Hepatocyte (in vitro differentiated cells): Measurements from ENCODE around the gene MARK1. TPM values are rescaled to one million over a fixed set of nuclear protein-coding genes. Genes with fewer than 3 reads are reported as not detected.

Experiments used
- DNase-seq: peaks from one replicate; pipeline ENCODE4 v3.0.0-alpha.2; 2016; ENCODE audit warnings: low spot score
- H2AFZ ChIP-seq: fragments of 200-600 bp; sonication (generic); 2 replicates; pipeline ENCODE4 v1.6.0; 2016; ENCODE audit warnings: antibody characterized with exemption, mild to moderate bottlenecking
- H3K27ac ChIP-seq: fragments of 200-600 bp; sonication (generic); 2 replicates; pipeline ENCODE4 v1.5.1; 2016; ENCODE audit warnings: mild to moderate bottlenecking
- H3K27me3 ChIP-seq: fragments of 200-600 bp; sonication (generic); 2 replicates; pipeline ENCODE4 v1.6.1; 2016
- H3K36me3 ChIP-seq: fragments of 200-600 bp; sonication (generic); replicated peaks from 2 replicates; pipeline ENCODE4 v1.5.1; 2016; ENCODE audit warnings: low read depth; ENCODE audit not compliant: insufficient read depth
- H3K4me1 ChIP-seq: fragments of 200-600 bp; sonication (generic); 2 replicates; pipeline ENCODE4 v1.5.1; 2016; ENCODE audit warnings: mild to moderate bottlenecking, moderate library complexity; ENCODE audit not compliant: insufficient read depth
- H3K4me2 ChIP-seq: fragments of 200-600 bp; sonication (generic); 2 replicates; pipeline ENCODE4 v1.6.0; 2016
- H3K4me3 ChIP-seq: fragments of 200-600 bp; sonication (generic); 2 replicates; pipeline ENCODE4 v1.5.1; 2016; ENCODE audit warnings: mild to moderate bottlenecking
- H3K79me2 ChIP-seq: fragments of 200-600 bp; sonication (generic); 2 replicates; pipeline ENCODE4 v1.6.0; 2017; ENCODE audit warnings: mild to moderate bottlenecking
- H3K9me2 ChIP-seq: fragments of 200-600 bp; sonication (generic); replicated peaks from 2 replicates; pipeline ENCODE4 v1.6.0; 2017; ENCODE audit warnings: mild to moderate bottlenecking; ENCODE audit not compliant: insufficient read depth
- H3K9me3 ChIP-seq: fragments of 200-600 bp; sonication (generic); 2 replicates; pipeline ENCODE4 v1.5.1; 2016; ENCODE audit warnings: low read depth, mild to moderate bottlenecking
- H4K20me1 ChIP-seq: fragments of 200-600 bp; sonication (generic); 2 replicates; pipeline ENCODE4 v1.6.0; 2016; ENCODE audit warnings: mild to moderate bottlenecking; ENCODE audit not compliant: insufficient read depth, poor library complexity, severe bottlenecking
- CTCF ChIP-seq: fragments of 200-600 bp; sonication (generic); IDR thresholded peaks from 2 replicates; pipeline ENCODE4 v1.5.1; 2016; ENCODE audit warnings: antibody characterized with exemption, mild to moderate bottlenecking; ENCODE audit not compliant: poor library complexity
- EZH2 ChIP-seq: fragments of 200-600 bp; sonication (generic); IDR thresholded peaks from 2 replicates; pipeline ENCODE4 v1.6.1; 2016; ENCODE audit warnings: antibody characterized with exemption, mild to moderate bottlenecking, borderline replicate concordance
- EZH2phosphoT487 ChIP-seq: fragments of 200-600 bp; sonication (generic); IDR thresholded peaks from one replicate; pipeline ENCODE4 v1.6.1; 2018; ENCODE audit warnings: antibody characterized with exemption, mild to moderate bottlenecking, low read depth, moderate library complexity; ENCODE audit not compliant: unreplicated experiment, severe bottlenecking
- WGBS: methylation state at CpG from one replicate; pipeline ENCODE4 v1.1.6; 2016; ENCODE audit warnings: low lambda C conversion rate; ENCODE audit errors: missing lambda C conversion rate; 5-methylcytosine and 5-hydroxymethylcytosine counted together
- polyA plus RNA-seq: library from polyadenylated mRNA; unstranded; fragments of >200 nt; fragmentation: Nextera tagmentation; extraction: Ambion mirVana; gene quantifications from 2 replicates; pipeline ENCODE4 v1.2.1, GENCODE V29; 2016
- small RNA-seq: library from RNA; depleted of rRNA; stranded (forward); fragments of <200 nt; gene quantifications from one replicate; pipeline ENCODE3, GENCODE V24; 2014
- total RNA-seq: library from RNA; depleted of rRNA; stranded (reverse); fragments of >200 nt; gene quantifications from 2 replicates; pipeline ENCODE4 v1.2.3, GENCODE V29; 2014

MARK1 gene
- total and polyA plus RNA-seq, 2 experiments from 2014 or later, result 1.9 to 7.1 TPM

- Histone ChIP-seq H3K9me3 (no peaks in the 10 kb centered on the region), H4K20me1 (no peaks in the 10 kb centered on the region), H3K36me3 (no peaks in the 10 kb centered on the region), H3K79me2 (no peaks in the 10 kb centered on the region), H3K4me3 (no peak overlapping the region), H2AFZ (no peak overlapping the region), H3K27me3 (no peaks in the 10 kb centered on the region), H3K9me2 (no peaks in the 10 kb centered on the region), H3K4me2 (no peak overlapping the region), H3K27ac (no peak overlapping the region), H3K4me1 (no peaks in the 10 kb centered on the region)
- no peak for TF ChIP-seq EZH2
- TF ChIP-seq EZH2phosphoT487, result no peak
- no peak for TF ChIP-seq CTCF
- no peak for DNase-seq
- whole genome bisulfite sequencing, result 75% methylated on average over 9 of the region's 9 CpGs
These were observed 181.2 kb downstream of the MARK1 start for GRCh38 chr1:220708936-220709801.

GRCh38 chr1:220710333-220710732 is 182.4 kb downstream of the MARK1 start:
- H3K27me3 ChIP-seq, result no peaks in the 10 kb centered on the region
- no peaks in the 10 kb centered on the region for H3K9me2 ChIP-seq
- H3K27ac ChIP-seq, result no peak overlapping the region
- WGBS, result 84% methylated on average over 4 of the region's 4 CpGs
- no peaks in the 10 kb centered on the region for H3K79me2 ChIP-seq
- no peak for DNase-seq
- H3K4me3 ChIP-seq, result no peak overlapping the region
- H3K9me3 ChIP-seq, result no peaks in the 10 kb centered on the region
- no peaks in the 10 kb centered on the region for H3K4me1 ChIP-seq
- no peak overlapping the region for H2AFZ ChIP-seq
- no peaks in the 10 kb centered on the region for H3K36me3 ChIP-seq
- H4K20me1 ChIP-seq, result no peaks in the 10 kb centered on the region
- TF ChIP-seq EZH2 (no peak), EZH2phosphoT487 (no peak), CTCF (no peak)
- H3K4me2 ChIP-seq, result no peak overlapping the region

DNA sequence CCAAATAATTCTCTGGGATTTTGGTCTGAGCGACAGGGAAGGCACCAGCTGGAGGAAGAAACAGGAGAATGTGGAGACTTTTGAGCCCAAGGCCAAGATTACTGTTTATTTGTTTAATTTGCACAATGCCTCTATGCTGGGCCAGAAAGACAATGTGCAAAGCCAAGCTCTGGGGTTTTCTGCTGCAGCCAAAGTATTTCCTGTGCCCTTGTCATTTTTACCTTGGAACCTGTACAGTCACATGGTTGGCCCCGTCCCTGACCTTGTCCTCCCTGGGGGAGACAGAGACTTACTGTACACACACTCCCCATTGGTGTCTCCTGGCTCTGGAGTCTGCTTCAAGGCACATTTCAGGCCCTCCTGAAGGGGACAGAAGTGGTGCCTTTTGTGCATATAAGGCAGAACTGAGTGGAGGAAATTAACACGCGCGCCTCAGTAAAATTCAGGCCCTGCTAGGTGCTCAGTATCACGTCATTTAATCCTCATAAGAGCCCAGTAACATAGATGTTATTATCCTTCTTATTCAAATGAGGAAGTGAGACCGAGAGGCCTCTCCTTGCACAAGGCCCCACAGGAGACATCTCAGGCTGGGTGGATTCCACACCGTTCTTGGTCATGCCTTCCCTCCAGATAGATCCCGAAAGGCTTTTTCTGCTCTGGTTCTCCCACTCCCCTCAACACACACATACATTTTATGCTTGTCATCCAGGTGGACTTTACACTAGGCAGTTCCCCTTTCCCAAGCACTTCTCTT is 183.3 kb downstream of the MARK1 start:
- H3K27me3 ChIP-seq, result no peaks in the 10 kb centered on the region
- no peaks in the 10 kb centered on the region for H3K9me2 ChIP-seq
- H3K4me3 ChIP-seq, result no peak overlapping the region
- H3K79me2 ChIP-seq, result no peaks in the 10 kb centered on the region
- H4K20me1 ChIP-seq, result no peaks in the 10 kb centered on the region
- H3K4me1 ChIP-seq, result no peaks in the 10 kb centered on the region
- 93% methylated on average over 9 of the region's 9 CpGs for WGBS
- no peak for DNase-seq
- H2AFZ ChIP-seq, result no peak overlapping the region
- H3K4me2 ChIP-seq, result no peak overlapping the region
- no peaks in the 10 kb centered on the region for H3K9me3 ChIP-seq
- H3K36me3 ChIP-seq, result no peaks in the 10 kb centered on the region
- TF ChIP-seq EZH2phosphoT487, result no peak
- TF ChIP-seq CTCF, result no peak
- TF ChIP-seq EZH2, result no peak
- no peak overlapping the region for H3K27ac ChIP-seq

Small RNA genes lying within 50 kb of the gene (small RNA-seq; reads per million reads assigned to genes)
- gene RN7SL464P, result not detected

Other genes with a start within 250 kb of the MARK1 start
- gene C1orf115, start 162.2 kb downstream of the MARK1 start, total RNA-seq, result 46.4 and 49.2 TPM in 2 replicates
- gene C1orf115, start 162.2 kb downstream of the MARK1 start, polyA plus RNA-seq, result 27.2 and 42.3 TPM in 2 replicates
- 24.4 and 26.7 TPM in 2 replicates for gene MTARC2, start 220.2 kb downstream of the MARK1 start, total RNA-seq
- 23.7 and 27.8 TPM in 2 replicates for gene MTARC2, start 220.2 kb downstream of the MARK1 start, polyA plus RNA-seq